Thymus (tissue), 11 donors: ENCODE results near the gene LDLRAD3. TPM values are rescaled to one million over a fixed set of nuclear protein-coding genes. Genes with fewer than 3 reads are reported as not detected.

Source experiments
- DNase-seq, 9 donors: peaks; one replicate each; pipeline ENCODE4 v3.0.0-alpha.2; 2013; ENCODE audit warnings: low spot score in 9 of 9, low read depth in 6 of 9, missing footprints in 1 of 9
- H3K27ac ChIP-seq, 2 donors: one replicate each; pipeline ENCODE4 v1.5.1; 2013; ENCODE audit warnings: control low read depth in 1 of 2, low read depth in 1 of 2, low read length in 1 of 2, mild to moderate bottlenecking in 1 of 2, moderate library complexity in 1 of 2
- H3K27me3 ChIP-seq, 2 donors: one replicate each; pipeline ENCODE4 v1.5.1; 2013; ENCODE audit warnings: low read length in 1 of 2; ENCODE audit not compliant: control insufficient read depth in 2 of 2, insufficient read depth in 1 of 2
- H3K36me3 ChIP-seq, 2 donors: one replicate each; pipeline ENCODE4 v1.5.1; 2013; ENCODE audit warnings: low read length in 1 of 2, mild to moderate bottlenecking in 1 of 2, moderate library complexity in 1 of 2; ENCODE audit not compliant: control insufficient read depth in 2 of 2, insufficient read depth in 2 of 2
- H3K4me1 ChIP-seq, 2 donors: one replicate each; pipeline ENCODE4 v1.5.1; 2013; ENCODE audit warnings: low read length in 2 of 2; ENCODE audit not compliant: control insufficient read depth in 2 of 2, insufficient read depth in 2 of 2
- H3K4me3 ChIP-seq, 2 donors: one replicate each; pipeline ENCODE4 v1.5.1; 2013; ENCODE audit warnings: low read length in 2 of 2, control low read depth in 1 of 2, mild to moderate bottlenecking in 1 of 2
- H3K9me3 ChIP-seq, 2 donors: one replicate each; pipeline ENCODE4 v1.5.1; 2013; ENCODE audit warnings: low read length in 1 of 2, mild to moderate bottlenecking in 1 of 2; ENCODE audit not compliant: control insufficient read depth in 2 of 2, insufficient read depth in 1 of 2
- WGBS: extraction: QIAGEN DNeasy Blood & Tissue Kit; methylation state at CpG from one replicate; pipeline ENCODE4 v1.1.7; 2013; 5-methylcytosine and 5-hydroxymethylcytosine counted together
- polyA plus RNA-seq: library from polyadenylated mRNA; stranded (reverse); fragments of 200-250 nt; gene quantifications from one replicate; pipeline ENCODE4 v1.2.3, GENCODE V29; 2013
- total RNA-seq: library from RNA; stranded (reverse); fragments of 120-200 nt; gene quantifications from one replicate; pipeline ENCODE4 v1.2.4, GENCODE V29; 2013
- donor health status: healthy.

LDLRAD3 gene
- total and polyA plus RNA-seq, 2 donors, result 2.1 to 6.9 TPM

DNA sequence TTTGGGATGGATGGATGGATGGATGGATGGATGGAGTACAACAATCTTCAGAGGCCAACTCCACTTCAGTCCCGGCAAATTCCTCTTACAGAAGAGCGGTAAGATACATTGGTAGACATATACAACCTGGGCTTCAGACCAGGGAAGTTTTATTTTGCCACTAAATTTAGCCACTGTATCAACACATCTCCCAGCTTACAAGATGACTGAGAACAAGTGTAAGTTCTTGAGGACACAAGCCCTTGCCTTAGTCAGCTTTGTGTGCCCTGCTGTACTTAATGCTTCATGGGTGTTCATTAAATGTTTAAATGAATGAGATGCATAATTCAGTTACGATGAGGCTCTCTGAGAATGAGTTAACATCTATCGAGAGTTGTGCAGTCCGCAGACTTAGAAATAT, 217.7 kb downstream of the LDLRAD3 start:
- no peak overlapping the region for H3K4me3 ChIP-seq
- H3K27ac ChIP-seq, result no peak overlapping the region
- 97% methylated on average over 5 of the region's 5 CpGs for WGBS
- H3K36me3 ChIP-seq, result no peaks in the 10 kb centered on the region
- no peaks in the 10 kb centered on the region for H3K9me3 ChIP-seq
- H3K27me3 ChIP-seq, result no peaks in the 10 kb centered on the region
- DNase-seq, result no peak
- peaks cover 0 to 2% of the 10 kb centered on the region in 2 donors for H3K4me1 ChIP-seq

DNA sequence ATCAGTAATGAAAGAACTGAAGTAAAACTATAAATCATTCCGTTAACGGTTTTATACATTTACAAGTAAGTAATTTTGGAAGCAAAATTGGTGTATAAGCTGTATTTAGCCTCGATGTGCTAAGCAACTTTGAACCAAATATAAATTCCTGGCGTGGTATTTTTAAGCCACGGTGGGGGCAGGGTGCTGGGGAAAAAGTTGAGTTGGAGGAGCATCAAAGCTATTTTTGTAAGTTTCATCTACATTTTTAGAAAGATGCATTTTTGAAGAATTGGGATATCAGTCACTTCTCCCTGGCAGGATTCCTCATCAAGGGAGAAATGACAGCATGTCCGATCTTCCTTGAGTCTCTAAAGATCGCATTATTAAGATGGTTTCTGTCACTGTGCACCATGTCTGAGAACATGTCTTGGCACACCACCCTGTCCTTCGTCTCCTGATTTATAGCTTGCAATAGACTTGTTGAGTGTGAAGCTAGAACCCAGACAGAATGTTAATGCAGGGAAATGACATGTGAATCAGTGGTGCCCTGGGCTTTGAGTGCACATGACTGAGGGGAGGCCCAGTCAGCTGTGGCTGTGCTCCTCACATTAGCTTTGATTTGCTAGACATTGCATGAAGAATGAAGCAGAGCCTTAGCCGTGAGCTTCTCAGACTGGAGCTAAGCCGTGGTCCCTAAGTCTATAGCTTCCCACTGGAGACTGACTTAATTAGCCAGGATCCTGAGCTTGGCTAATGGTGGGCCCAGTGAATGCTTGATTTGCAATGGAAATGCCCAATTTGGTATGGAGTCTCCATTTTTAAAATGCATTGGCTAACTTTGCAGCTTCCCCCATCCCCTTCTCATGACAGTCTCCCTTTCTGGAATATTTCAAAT, 218.4 kb downstream of the LDLRAD3 start:
- Histone ChIP-seq H3K4me3 (no peak overlapping the region), H3K9me3 (no peaks in the 10 kb centered on the region), H3K4me1 (no peaks in the 10 kb centered on the region), H3K36me3 (no peaks in the 10 kb centered on the region), H3K27ac (no peak overlapping the region), H3K27me3 (no peaks in the 10 kb centered on the region)
- no peak for DNase-seq
- 92% methylated on average over 10 of the region's 10 CpGs for WGBS

DNA sequence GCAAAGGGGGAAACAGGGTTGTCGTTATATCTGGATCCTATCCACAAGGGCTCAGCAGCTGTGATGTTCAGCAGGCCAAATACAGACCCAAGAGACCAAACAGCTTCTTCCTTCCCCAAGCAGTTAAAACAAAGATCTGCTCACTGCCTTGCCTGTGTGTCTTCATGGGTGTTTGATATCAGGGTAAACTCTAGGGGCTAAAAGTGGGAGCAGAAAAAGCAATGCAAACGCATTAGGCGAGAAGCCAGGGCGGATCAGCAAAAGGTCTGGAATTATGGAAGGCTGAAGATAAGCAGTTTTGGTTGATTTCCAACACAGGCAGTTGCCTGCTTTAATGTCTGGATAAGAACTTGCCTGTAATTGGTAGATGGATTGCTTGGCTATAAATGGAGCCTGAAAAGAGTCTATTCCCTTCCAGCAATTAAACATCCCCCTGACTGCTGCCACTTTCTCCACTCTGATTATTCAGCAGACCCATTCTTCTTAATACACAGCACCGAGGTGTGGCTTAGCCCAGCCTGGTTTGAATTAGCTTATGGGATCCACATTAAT, 219.1 kb downstream of the LDLRAD3 start:
- H3K4me3 ChIP-seq, result no peak overlapping the region
- no peaks in the 10 kb centered on the region for H3K9me3 ChIP-seq
- WGBS, result 91% methylated on average over 5 of the region's 5 CpGs
- H3K27me3 ChIP-seq, result no peaks in the 10 kb centered on the region
- H3K36me3 ChIP-seq, result no peaks in the 10 kb centered on the region
- no peaks in the 10 kb centered on the region for H3K4me1 ChIP-seq
- no peak for DNase-seq
- H3K27ac ChIP-seq, result no peak overlapping the region

DNA sequence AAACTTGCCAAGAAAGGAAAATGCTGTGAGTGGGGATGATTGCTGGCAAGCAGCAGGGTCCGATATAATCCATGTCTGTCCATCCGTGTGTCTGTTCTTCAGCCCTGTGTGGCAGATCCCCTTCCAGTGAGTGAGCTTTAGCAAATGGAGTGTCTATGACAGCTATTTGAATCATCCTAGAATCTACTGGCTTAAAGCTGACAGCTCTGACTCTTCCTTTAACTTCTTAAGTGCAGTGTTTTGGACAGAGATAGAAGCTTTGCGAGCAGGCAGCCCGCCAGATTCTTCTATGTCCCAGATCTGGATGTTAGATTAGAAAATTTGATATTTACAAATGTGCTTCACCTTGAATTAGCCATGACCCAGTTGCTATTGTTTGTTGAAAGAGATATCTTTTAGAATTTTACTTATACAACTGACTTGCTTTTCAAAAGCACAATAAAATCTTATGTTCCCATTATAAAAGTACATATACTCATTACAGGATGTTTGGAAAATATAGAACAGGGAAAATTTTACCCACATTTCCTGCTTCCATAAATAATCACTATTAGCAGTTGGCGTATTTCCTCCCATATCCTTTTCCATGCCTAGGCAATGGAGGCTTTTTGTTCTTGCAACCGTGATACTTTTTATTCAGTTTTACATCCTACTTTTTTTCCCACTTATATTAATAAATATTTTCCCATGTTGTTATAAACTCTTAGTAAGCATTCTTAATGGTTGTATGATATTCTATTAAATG, 220.8 kb downstream of the LDLRAD3 start:
- Histone ChIP-seq H3K27me3 (no peaks in the 10 kb centered on the region), H3K9me3 (no peaks in the 10 kb centered on the region), H3K36me3 (no peaks in the 10 kb centered on the region), H3K4me3 (no peak overlapping the region), H3K27ac (no peak overlapping the region), H3K4me1 (no peaks in the 10 kb centered on the region)
- no peak for DNase-seq
- WGBS, result 94% methylated on average over 6 of the region's 6 CpGs

DNA sequence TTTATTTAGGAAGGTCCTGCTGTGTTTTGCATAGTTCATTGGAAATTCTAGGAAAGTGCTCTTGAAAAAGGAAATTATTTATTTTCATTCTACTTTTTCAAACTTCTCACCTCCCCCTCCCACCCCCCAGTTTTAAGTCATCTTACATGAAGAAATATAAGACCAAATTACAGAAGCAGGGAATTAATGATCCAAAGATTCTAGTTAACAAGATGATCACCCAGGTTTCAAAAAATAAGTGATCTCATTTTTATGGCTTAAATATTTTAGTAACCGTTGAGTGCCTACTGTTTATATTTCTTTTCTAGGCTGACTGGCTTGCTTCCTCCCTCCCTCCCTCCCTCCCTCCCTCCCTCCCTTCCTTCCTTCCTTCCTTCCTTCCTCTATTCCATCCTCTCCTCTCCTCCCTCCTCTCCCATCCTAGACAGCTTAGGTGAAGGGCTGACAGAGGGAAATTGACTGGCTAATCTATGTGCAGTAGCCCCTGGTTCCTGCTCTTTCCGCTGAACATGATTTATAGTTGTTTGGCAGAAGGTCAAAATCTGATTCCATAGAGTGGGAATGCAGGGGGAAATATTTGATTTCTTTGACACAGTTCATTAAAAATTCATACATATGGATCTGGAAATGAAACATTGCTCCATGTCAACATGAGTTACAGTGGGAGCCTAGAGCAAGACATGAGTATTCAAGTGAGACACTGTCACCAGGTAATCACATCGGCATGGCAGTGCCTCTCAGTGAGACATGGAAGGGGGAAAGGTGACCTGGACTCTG, 221.9 kb downstream of the LDLRAD3 start:
- no peaks in the 10 kb centered on the region for H3K27me3 ChIP-seq
- no peaks in the 10 kb centered on the region for H3K4me1 ChIP-seq
- no peaks in the 10 kb centered on the region for H3K36me3 ChIP-seq
- 91% methylated on average over 3 of the region's 3 CpGs for WGBS
- H3K9me3 ChIP-seq, result no peaks in the 10 kb centered on the region
- no peak for DNase-seq
- no peak overlapping the region for H3K27ac ChIP-seq
- no peak overlapping the region for H3K4me3 ChIP-seq

DNA sequence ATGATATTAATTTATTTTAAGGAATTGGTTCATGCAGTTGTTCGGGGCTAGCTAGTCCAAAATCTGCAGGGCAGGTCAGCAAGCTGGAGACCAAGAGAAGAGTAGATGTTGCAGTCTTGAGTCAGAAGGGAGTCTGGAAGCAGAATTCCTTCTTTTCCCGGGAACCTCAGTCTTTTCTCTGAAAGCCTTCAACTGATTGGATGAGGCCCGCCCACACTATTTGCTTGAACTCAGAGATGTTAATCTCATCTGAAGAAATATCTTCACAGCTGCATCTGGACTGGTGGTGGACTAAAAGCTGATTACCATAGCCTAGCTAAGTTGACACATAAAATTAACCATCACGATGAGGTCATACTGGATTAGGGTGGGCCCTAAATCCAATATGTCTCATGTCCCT, 223.2 kb downstream of the LDLRAD3 start:
- Histone ChIP-seq H3K9me3 (no peaks in the 10 kb centered on the region), H3K27ac (no peak overlapping the region), H3K4me1 (no peaks in the 10 kb centered on the region), H3K36me3 (no peaks in the 10 kb centered on the region), H3K4me3 (no peak overlapping the region), H3K27me3 (no peaks in the 10 kb centered on the region)
- 96% methylated on average over 4 of the region's 4 CpGs for WGBS
- no peak for DNase-seq

DNA sequence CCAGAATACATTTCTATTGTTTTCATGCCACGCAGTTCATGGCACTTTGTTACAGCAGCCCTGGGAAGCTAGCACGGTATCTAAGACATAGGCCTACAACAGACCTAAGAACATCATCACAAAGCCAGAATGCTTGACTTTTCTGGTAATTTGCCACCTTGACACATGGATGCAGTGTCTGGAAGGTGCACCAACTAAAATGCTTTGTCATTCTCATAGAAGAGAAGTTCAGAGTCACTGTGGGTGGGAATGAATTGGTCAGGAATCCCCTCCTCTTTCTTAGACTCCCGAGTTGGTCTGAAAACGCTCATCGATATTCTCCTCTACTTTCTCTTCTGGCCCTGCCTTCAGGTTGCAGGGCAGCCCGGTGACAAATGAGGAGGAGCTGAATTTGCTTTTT, 223.9 kb downstream of the LDLRAD3 start:
- H3K9me3 ChIP-seq, result no peaks in the 10 kb centered on the region
- no peak overlapping the region for H3K27ac ChIP-seq
- no peak overlapping the region for H3K4me3 ChIP-seq
- 94% methylated on average over 6 of the region's 6 CpGs for WGBS
- no peaks in the 10 kb centered on the region for H3K4me1 ChIP-seq
- no peak for DNase-seq
- H3K36me3 ChIP-seq, result no peaks in the 10 kb centered on the region
- no peaks in the 10 kb centered on the region for H3K27me3 ChIP-seq

DNA sequence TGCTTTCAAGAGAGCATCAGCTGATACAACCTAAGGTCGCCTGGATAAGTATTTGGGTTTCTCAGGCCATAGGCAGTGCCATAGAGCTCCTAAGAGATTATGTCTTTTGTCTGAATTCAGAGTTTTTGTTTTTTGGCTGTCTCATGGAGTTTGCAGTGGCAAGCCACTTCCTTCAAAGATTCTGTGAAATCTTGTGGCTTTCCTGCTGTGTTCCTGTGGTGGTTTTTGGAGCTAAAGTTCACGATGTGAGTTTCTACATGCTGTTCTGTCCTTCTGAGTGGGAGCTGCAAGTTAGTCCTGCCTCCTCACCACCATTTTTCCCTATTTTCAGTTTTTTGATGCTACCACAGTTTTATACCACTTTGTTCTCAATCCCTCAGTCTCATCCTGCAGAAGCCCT, 234.0 kb downstream of the LDLRAD3 start:
- Histone ChIP-seq H3K4me1 (peaks cover 0 to 5% of the 10 kb centered on the region in 2 donors), H3K9me3 (no peaks in the 10 kb centered on the region), H3K36me3 (no peaks in the 10 kb centered on the region), H3K27me3 (no peaks in the 10 kb centered on the region), H3K4me3 (no peak overlapping the region), H3K27ac (no peak overlapping the region)
- WGBS, result 9% methylated on average over 2 of the region's 2 CpGs
- DNase-seq, result peak in 1 of 9 donors; percentile 10
